Measurements from ENCODE around the gene SMIM15.

The SMIM15 gene

DNA sequence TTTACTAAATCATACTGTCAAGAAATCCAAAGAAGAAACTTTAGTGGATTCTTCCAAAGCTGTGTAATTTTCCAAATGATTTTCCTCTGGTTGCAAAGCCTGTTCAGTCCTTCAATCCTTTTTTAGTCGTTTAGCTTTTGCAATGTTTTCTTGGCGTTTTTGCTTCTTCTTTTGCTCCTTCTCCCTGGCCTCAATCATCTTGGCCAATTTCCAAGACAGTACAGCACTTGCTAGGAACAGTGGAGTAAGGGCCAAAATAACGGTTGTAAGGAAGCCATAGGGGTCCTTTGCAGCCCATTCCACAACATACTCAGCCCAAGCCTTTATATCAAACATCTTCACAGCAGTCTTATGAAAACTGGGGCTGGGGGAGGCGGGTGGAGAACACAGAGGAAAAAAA, 2.4 kb downstream of the SMIM15 start:
- no peak for DNase-seq

DNA sequence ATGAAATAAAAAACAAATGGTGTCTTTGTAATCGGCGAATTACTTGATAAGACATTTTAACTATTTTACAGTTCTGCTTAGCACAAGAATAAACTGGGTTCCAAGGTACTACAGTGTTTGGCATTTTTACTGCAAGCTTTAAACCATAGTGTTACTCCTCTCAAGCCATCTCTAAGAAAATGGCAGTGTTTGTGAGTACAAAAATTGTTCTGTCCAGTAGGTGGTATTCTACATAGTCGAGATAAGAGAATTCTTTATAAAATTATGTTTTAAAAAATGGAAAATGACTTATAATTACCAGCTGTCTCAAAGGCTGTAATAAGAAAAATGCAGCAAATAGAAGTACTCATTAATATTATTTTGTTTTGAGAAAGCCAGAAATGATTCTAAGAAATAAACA, 3.2 kb downstream of the SMIM15 start:
- no peak for DNase-seq

DNA sequence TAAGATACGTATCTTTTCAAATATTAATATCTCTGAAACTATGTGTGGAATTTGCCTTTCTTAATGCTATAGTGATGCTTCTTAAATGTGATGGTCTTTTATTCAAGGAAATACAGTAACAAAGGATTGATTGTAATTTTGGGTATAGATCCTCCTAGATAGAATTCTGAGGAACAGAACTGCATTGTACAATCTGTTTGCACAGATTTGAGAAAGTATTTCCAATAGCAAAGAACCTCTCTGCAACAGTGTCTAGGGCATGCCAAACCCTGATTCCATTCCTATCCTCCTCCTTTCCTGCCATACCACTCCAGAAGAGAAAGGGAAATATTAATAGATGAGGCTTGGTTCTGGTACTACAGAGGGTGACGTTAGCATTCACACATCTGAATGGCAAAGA, 10.4 kb downstream of the SMIM15 start:
- no peak for DNase-seq

DNA sequence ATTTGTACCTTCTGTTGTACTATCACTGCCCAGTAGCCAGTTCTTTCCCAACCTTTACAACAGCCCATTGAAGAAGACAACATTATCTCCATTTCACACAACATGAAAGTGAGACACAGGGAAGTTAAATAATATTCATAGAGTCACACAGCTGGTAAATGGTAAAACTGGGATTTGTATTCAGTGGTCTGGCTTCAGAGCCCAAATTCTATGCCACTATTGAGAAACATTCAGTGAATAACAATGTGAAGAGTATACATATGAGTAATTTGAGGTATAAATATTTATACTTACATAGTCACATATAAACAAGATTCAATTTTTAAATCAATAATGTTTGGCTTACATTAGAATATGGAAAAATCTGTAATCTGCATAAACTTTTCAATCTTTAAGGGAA, 13.8 kb downstream of the SMIM15 start:
- no peak for DNase-seq

DNA sequence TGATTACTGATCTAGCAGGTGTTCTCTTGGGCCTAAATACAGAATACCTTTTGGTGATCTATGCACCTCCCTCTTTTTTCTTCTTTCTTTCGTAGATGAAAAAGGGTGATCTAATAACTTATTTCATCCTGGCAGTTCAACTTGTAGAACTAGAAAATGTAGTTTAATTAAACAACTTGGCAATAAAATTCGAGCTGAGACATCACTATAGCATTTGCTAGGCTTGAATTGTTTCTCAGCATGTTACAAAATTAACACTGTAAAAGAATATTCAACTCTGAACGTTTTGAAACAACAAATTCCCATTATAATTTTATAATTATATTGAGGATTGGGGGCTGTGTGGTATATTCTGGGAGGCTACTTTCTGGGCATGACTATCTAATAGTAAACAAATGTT, 19.5 kb downstream of the SMIM15 start:
- DNase-seq = no peak

DNA sequence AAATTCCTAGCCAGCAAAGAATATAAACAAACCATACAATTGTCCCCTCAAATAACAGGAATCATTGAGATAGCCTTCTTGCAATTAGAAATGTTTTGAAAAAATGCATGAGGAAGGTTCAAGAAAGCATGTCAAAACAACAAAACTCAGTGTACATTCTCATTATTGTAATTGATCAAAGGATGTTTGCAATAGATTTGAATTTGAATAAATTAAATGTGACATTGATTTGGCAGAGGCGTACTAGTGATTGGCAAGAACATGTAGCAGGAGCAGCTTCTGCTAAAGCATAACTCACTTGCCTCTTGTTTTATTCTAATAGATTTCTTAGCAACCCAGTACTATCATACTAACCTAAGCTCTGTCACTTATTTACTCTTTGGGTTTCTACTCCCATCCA, 19.9 kb downstream of the SMIM15 start:
- DNase-seq = no peak

DNA sequence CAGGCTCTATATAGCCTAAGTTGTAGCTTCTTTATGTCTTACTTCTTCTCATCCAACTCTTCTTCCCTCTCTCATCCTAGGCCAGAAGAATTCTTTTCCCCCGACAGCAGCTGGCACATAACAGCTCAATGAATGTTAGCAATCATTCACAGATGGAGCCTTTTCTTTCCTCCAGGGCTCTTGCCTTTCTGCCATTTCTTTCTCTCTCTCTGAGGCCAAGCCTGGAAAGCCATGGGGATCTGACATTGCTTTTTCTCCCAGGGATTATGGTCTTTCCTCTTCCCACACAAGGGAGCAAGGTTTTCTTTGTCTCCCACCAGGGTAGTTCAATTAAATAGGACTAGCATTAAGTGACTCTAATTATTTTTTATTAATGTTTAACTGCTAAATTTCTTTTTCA, 20.5 kb downstream of the SMIM15 start:
- no peak for DNase-seq

DNA sequence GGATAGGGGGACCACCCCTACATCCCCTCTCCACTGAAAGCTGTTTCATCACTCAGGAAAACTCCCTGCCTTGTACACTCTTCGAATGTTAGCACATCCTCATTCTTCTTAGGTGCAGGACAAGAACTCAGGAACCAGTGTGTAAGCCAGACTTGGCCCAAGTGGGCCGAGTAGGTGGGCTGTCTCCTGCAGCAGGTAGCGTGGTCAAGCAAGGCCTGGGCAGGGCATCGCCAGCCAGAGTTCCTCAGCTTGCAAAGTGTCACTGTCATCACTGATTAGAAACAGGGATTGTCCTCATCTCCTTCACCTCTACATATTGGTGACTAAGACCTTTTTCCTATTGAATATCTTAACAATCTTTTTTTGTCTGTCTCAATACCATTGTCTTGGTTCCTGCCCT, 22.3 kb downstream of the SMIM15 start:
- DNase-seq = no peak

DNA sequence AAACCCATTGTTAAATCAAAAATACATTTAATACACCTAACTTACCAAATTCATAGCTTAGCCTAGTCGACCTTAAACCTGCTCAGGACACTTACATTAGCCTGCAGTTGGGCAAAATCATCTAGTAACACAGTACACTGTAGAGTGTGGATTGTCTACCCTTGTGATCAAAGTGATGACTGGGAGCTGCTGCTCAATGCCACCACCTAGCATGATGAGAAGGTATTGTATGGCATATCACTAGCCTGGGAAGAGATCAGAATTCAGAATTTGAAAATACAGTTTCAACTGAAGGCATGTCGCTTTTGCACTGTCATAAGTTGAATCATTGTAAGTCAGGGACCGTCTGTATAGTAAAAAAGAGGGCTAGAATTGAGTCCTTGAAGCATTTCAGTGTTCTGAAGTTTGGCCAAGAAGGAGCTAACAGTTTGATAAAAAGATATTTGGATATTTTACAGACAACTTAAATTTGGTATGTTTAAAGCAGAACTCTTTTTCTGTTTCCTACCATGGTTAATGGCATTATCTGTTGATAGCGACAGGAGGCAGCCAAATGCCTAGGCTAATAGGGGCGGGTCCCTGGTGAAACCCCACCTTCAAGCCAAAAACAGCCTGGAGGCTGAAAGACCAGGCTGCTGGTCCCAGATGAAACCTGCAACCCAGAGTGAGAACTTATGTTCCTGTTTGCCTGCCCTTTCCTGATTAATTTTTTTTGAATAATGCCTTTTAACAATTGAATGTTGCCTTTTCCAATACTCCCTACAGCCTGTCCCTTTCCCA, 23.0 kb downstream of the SMIM15 start:
- no peak for DNase-seq

DNA sequence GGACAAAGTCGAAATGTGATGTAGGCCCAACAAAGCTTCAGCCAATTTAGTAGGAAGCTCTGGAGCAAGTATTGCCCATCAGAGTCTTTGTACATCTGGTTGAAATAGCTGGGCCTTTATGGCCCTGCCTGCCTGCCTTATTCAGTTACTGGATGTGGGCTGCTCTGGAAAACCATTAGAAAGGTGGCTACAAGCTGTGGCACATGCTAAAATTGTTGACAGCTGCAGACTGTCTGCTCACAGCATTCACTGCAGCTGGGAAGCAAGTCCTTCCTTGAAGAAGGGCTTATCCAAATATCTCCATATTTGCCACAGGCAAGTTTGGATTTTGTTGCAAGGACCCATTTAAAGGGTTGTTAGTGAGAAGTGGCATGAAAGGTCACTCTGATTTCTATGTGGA, 24.4 kb downstream of the SMIM15 start:
- DNase-seq = no peak

DNA sequence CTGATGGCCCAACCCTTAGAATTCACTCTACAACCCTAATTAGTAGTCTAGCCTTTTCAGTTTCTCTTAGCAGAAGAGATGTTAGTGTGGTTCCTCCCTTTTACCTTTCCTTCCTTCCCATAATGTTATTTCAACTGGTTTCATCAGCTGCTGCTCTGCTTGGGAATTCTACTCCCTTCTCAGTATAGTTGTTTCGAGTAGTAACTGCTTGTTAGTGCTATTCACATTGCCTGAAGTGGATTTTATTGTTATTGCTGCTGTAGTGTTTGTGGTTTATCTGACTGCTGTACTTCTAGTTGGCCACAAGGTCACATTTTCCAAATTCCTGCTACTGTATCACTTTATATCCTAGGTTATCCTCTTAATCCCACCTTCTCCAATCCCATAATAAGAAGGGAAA, 29.7 kb downstream of the SMIM15 start:
- no peak for DNase-seq

DNA sequence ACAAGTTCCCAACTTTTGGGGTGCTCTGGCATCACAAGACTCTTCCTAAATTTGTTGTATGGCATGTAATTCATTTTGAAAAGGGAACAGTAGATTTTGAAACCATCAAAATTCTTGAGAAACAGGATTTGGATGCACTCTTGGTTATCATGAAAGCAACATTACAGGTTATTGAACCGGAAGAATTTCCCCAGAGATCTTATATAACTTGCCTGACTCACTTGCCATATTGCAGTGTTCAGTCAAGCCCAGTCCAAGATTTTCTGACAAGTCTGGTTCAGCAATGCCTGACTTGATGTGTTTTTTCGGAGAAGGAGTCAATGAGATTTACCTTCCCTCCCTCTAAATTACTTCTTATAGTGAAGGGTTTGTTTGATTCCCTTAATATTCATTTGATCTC, 32.0 kb downstream of the SMIM15 start:
- DNase-seq = no peak

DNA sequence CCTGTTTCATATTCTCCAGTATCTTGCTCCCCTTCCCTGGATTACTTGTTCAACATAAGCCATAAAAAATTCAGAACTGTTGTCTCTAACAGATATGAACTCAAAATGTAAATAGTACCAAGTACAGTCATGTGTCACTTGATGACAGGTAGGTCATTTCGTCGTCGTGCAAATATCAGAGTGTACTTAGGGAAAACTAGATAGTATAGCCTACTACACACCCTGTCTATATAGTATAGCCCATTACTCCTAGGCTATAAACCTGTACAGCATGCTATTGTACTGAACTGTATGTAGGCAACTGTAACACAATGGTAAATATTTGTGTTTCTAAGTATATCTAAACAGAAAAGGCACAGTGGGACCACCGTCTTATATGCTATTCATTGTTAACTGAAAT, 39.1 kb downstream of the SMIM15 start:
- no peak for DNase-seq

DNA sequence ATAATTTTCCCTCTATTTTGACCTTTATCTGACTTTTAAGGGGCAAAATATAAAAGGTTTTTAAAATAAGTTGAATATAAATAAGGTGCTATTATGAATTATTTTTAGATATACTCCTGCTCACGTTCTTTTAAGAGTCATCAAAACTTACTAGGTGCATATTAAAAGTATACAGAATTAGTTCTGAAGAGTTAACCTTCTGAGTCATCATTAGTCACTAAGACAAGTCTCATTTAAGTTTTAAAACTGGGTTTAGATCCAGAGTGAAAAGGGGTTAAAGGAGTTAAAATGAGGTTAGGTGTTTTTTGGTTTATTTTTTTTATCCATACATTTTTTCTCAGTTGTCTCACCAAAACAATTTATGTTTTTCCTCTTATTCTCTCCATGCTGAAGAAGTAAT, 41.7 kb downstream of the SMIM15 start:
- DNase-seq = no peak

DNA sequence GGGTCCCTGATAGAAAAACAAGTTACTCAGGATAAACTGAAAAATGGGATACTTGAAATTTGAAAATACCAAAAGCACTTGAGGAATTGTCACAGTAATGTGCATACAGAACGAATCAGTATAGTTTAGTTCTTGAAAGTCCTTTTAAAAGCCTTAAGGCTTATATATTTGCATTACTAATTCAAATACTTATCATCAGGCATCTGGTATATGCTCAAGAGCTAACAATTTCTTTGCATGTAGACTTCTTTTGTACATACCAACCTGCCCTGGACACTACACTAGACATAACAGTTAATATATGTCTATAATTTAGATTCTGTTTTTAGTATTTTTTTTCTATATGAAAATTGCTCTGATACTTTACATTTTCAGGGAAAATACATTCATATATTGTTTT, 43.2 kb downstream of the SMIM15 start:
- no peak for DNase-seq

DNA sequence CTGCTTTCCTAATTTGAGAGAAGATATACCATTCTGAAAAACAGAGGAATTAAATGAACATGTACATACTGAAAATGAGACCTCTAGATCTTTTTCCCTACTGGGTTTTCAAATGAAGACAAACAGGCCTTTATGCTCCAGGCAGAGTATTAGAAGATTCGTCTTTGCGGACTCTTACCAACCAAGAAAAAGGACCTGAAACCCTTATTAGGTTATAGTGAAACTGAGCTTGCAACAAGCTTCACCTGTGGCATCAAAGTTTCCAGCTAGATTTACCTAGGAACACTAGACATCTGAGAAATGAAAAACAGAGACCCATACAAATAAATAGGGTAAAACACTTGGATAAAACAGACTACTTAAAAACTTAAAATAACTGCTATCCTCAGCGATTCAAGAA, 46.3 kb downstream of the SMIM15 start:
- DNase-seq = no peak

DNA sequence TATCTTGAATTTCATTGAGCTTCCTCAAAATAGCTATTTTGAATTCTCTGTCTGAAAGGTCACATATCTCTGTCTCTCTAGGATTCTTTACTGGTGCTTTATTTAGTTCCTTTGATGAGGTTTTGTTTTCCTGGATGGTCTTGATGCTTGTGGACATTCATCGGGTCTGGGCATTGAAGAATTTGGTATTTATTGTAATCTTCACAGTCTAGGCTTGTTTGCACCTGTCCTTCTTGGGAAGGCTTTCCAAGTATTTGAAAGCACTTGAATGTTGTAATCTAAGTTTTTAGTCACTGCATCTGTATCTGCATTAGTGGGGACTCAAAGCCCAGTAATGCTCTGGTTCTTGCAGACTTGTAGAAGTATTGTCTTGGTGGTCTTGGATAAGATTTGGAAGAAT, 47.8 kb downstream of the SMIM15 start:
- DNase-seq = no peak
